ENCODE data around the gene DEFB113. TPM values are rescaled to one million over a fixed set of nuclear protein-coding genes. Genes with fewer than 3 reads are reported as not detected.

Gene DEFB113
- total and polyA plus RNA-seq, 2 of the 4 experiments (the other 2 are of a cell fraction) = not detected

- Histone ChIP-seq H3K36me3 (ENCODE audit: control insufficient read depth, insufficient read depth, low read length) (no peaks in the 10 kb centered on the region), H3K23ac (ENCODE audit: low read depth, low read length) (no peak overlapping the region), H3K9me1 (ENCODE audit: insufficient read depth, low read length) (no peaks in the 10 kb centered on the region), H3K4me3 (ENCODE audit: insufficient read depth, low read depth, low read length) (no peak overlapping the region), H2BK20ac (ENCODE audit: low read depth, low read length) (no peak overlapping the region), H3K9ac (ENCODE audit: low read depth, low read length) (no peak overlapping the region), H3K14ac (replicated peaks; ENCODE audit: low read depth, low read length) (no peak overlapping the region), H2AFZ (replicated peaks; ENCODE audit: low read length, poor library complexity) (no peak overlapping the region), H2BK120ac (ENCODE audit: low read depth, low read length) (no peak overlapping the region), H4K8ac (ENCODE audit: low read depth in 2 of 2, low read length in 2 of 2) (no peak overlapping the region), H3K27me3 (ENCODE audit: control insufficient read depth, insufficient read depth, low read length) (no peaks in the 10 kb centered on the region), H3K27ac (ENCODE audit: insufficient read depth, low read length) (no peak overlapping the region), H2AK5ac (ENCODE audit: low read depth, low read length) (no peak overlapping the region), H3K18ac (ENCODE audit: low read depth, low read length) (no peak overlapping the region), H4K91ac (ENCODE audit: insufficient read depth, low read depth, low read length) (no peak overlapping the region), H4K20me1 (ENCODE audit: insufficient read depth, low read length) (no peaks in the 10 kb centered on the region), H4K5ac (ENCODE audit: low read depth, low read length) (no peak overlapping the region), H3K4ac (ENCODE audit: low read depth, low read length) (no peak overlapping the region), H3K56ac (ENCODE audit: extremely low read depth, insufficient read depth, low read length) (no peak overlapping the region), H2BK15ac (ENCODE audit: low read depth, low read length) (no peak overlapping the region), H3K79me1 (ENCODE audit: low read depth in 1 of 2, low read length in 2 of 2) (no peaks in the 10 kb centered on the region), H3K9me3 (ENCODE audit: control insufficient read depth, insufficient read depth, low read length) (no peaks in the 10 kb centered on the region), H2BK5ac (ENCODE audit: low read depth, low read length, poor library complexity, severe bottlenecking) (no peak overlapping the region), H3K4me1 (ENCODE audit: control insufficient read depth, insufficient read depth, low read length) (no peaks in the 10 kb centered on the region), H2AK9ac (replicated peaks; ENCODE audit: low read depth, low read length, poor library complexity) (no peak overlapping the region), H3K4me2 (ENCODE audit: low read depth, low read length) (no peak overlapping the region)
- dilution Hi-C loops (cut with HindIII; ENCODE audit: low sequenced_read_pairs, unreplicated experiment) = no loop called here
- no peak for TF ChIP-seq POLR2A (IDR thresholded peaks at IDR 0.05; ENCODE audit: low read depth, low read length)
- no peak for TF ChIP-seq MXI1 (IDR thresholded peaks at IDR 0.05; ENCODE audit: borderline replicate concordance, low read depth, low read length)
- TF ChIP-seq CEBPB (IDR thresholded peaks at IDR 0.05; ENCODE audit: low read depth, low read length) = no peak
- no peak for TF ChIP-seq FOS (IDR thresholded peaks at IDR 0.05; ENCODE audit: low read depth, low read length)
- TF ChIP-seq RCOR1 (IDR thresholded peaks at IDR 0.05; ENCODE audit: insufficient replicate concordance, low read length) = no peak
- TF ChIP-seq SMC3 (IDR thresholded peaks at IDR 0.05; ENCODE audit: low read depth, low read length) = no peak
- no peak for TF ChIP-seq NFE2L2 (IDR thresholded peaks at IDR 0.05; ENCODE audit: low read depth, low read length)
- no peak for TF ChIP-seq RAD21 (IDR thresholded peaks at IDR 0.05; ENCODE audit: low read length)
- no peak for TF ChIP-seq RFX5 (IDR thresholded peaks at IDR 0.05; ENCODE audit: low read depth, low read length)
- no peak for TF ChIP-seq MAFK (IDR thresholded peaks at IDR 0.05; ENCODE audit: low read depth, low read length)
- TF ChIP-seq BHLHE40 (IDR thresholded peaks at IDR 0.05; ENCODE audit: low read depth, low read length) = no peak
- no peak for TF ChIP-seq USF2 (IDR thresholded peaks at IDR 0.05; ENCODE audit: low read depth, low read length)
- TF ChIP-seq MAZ (IDR thresholded peaks at IDR 0.05; ENCODE audit: borderline replicate concordance, low read depth, low read length) = no peak
- TF ChIP-seq ELK1 (IDR thresholded peaks at IDR 0.05; ENCODE audit: borderline replicate concordance, low read depth, low read length) = no peak
- no peak for TF ChIP-seq CTCF (conservative IDR thresholded peaks at IDR 0.05; ENCODE audit: low read depth, low read length)
- no peak for TF ChIP-seq CHD1 (IDR thresholded peaks at IDR 0.05; ENCODE audit: low read depth, low read length)
- no TSS peak for BruUV-seq (replicated peaks)
- intact Hi-C loops (cut with micrococcal nuclease) = no loop called here
- in situ Hi-C loops (cut with MboI; ENCODE audit: low sequenced_read_pairs) = no loop called here
- DNase-seq = no peak
- ChIA-PET POLR2A (ENCODE audit: unreplicated experiment) (no interaction called here), CTCF (no interaction called here)
- no peak for ATAC-seq (ENCODE audit: low read depth)
Measured at GRCh38 chr6:49929340-49929739, 40.1 kb downstream of the DEFB113 start.
